SK-N-MC (cell line): Measurements from ENCODE around the gene ZNF775.

Experiments
- DNase-seq: peaks from one replicate; pipeline ENCODE4 v3.0.0-alpha.2; 2011; ENCODE audit warnings: low read depth, low spot score
- H3K27ac ChIP-seq: fragments of 200-600 bp; sonication (generic); 2 replicates; pipeline ENCODE4 v1.5.1; 2016; ENCODE audit warnings: mixed run types
- H3K36me3 ChIP-seq: fragments of 200-600 bp; sonication (generic); 2 replicates; pipeline ENCODE4 v1.6.1; 2017; ENCODE audit warnings: antibody characterized with exemption, low read length, mixed read lengths; ENCODE audit not compliant: insufficient read depth
- H3K4me3 ChIP-seq: fragments of 200-600 bp; sonication (generic); 2 replicates; pipeline ENCODE4 v1.5.1; 2016
- H3K9ac ChIP-seq: fragments of 200-600 bp; sonication (generic); 2 replicates; pipeline ENCODE4 v1.8.0; 2017; ENCODE audit warnings: mixed run types, mixed read lengths; ENCODE audit not compliant: insufficient read length
- H3K9me3 ChIP-seq: fragments of 200-600 bp; sonication (generic); 2 replicates; pipeline ENCODE4 v1.6.1; 2017; ENCODE audit warnings: low read depth, mild to moderate bottlenecking, antibody characterized with exemption, low read length, moderate library complexity, mixed read lengths
- EZH2 ChIP-seq: fragments of 200-600 bp; sonication (generic); IDR thresholded peaks from one replicate; pipeline ENCODE4 v1.6.1; 2017; ENCODE audit warnings: antibody characterized with exemption
- FOXP2 ChIP-seq: optimal IDR thresholded peaks from 2 replicates; pipeline ENCODE3; 2011; ENCODE audit warnings: mild to moderate bottlenecking, moderate library complexity; ENCODE audit not compliant: insufficient read depth; ENCODE audit errors: extremely low read length, control extremely low read depth
- POLR2AphosphoS5 ChIP-seq: IDR thresholded peaks from 2 replicates; pipeline ENCODE4 v1.6.1; 2012; ENCODE audit warnings: mild to moderate bottlenecking, low read depth, low read length, borderline replicate concordance

The ZNF775 gene

GRCh38 chr7:150435047-150435389, 55.9 kb downstream of the ZNF775 start:
- Histone ChIP-seq H3K4me3 (no peak overlapping the region), H3K9ac (no peak overlapping the region), H3K36me3 (no peaks in the 10 kb centered on the region), H3K27ac (no peak overlapping the region), H3K9me3 (no peaks in the 10 kb centered on the region)
- TF ChIP-seq FOXP2 (no peak), POLR2AphosphoS5 (no peak)
- no peak for DNase-seq

- Histone ChIP-seq H3K27ac (no peak overlapping the region), H3K36me3 (no peaks in the 10 kb centered on the region), H3K9me3 (no peaks in the 10 kb centered on the region), H3K4me3 (no peak overlapping the region), H3K9ac (no peak overlapping the region)
- DNase-seq = no peak
- TF ChIP-seq FOXP2 (no peak), EZH2 (no peak), POLR2AphosphoS5 (no peak)
Observed at GRCh38 chr7:150435390-150436073, 56.4 kb downstream of the ZNF775 start.

GRCh38 chr7:150439967-150440366, 60.8 kb downstream of the ZNF775 start:
- no peak overlapping the region for H3K27ac ChIP-seq
- no peak overlapping the region for H3K4me3 ChIP-seq
- H3K9me3 ChIP-seq = no peaks in the 10 kb centered on the region
- H3K9ac ChIP-seq = no peak overlapping the region
- DNase-seq = no peak
- no peaks in the 10 kb centered on the region for H3K36me3 ChIP-seq
- TF ChIP-seq POLR2AphosphoS5 (no peak), EZH2 (no peak), FOXP2 (no peak)

- TF ChIP-seq POLR2AphosphoS5 (no peak), EZH2 (no peak), FOXP2 (no peak)
- Histone ChIP-seq H3K27ac (no peak overlapping the region), H3K36me3 (no peaks in the 10 kb centered on the region), H3K4me3 (no peak overlapping the region), H3K9ac (no peak overlapping the region), H3K9me3 (no peaks in the 10 kb centered on the region)
- DNase-seq = no peak
Observed at GRCh38 chr7:150441524-150441923, 62.4 kb downstream of the ZNF775 start.

GRCh38 chr7:150442811-150443210, 63.7 kb downstream of the ZNF775 start:
- no peak overlapping the region for H3K4me3 ChIP-seq
- no peaks in the 10 kb centered on the region for H3K9me3 ChIP-seq
- no peaks in the 10 kb centered on the region for H3K36me3 ChIP-seq
- DNase-seq = no peak
- H3K9ac ChIP-seq = no peak overlapping the region
- no peak overlapping the region for H3K27ac ChIP-seq
- no peak for TF ChIP-seq POLR2AphosphoS5
- no peak for TF ChIP-seq FOXP2
- no peak for TF ChIP-seq EZH2

- H3K36me3 ChIP-seq = no peaks in the 10 kb centered on the region
- H3K27ac ChIP-seq = no peak overlapping the region
- TF ChIP-seq EZH2 (no peak), FOXP2 (no peak), POLR2AphosphoS5 (no peak)
- H3K9ac ChIP-seq = no peak overlapping the region
- no peak for DNase-seq
- no peak overlapping the region for H3K4me3 ChIP-seq
- H3K9me3 ChIP-seq = no peaks in the 10 kb centered on the region
Observed at GRCh38 chr7:150443793-150444540, 64.8 kb downstream of the ZNF775 start.

GRCh38 chr7:150444674-150445365, 65.7 kb downstream of the ZNF775 start:
- Histone ChIP-seq H3K9ac (no peak overlapping the region), H3K36me3 (no peaks in the 10 kb centered on the region)

GRCh38 chr7:150446288-150446938, 67.3 kb downstream of the ZNF775 start:
- no peak overlapping the region for H3K4me3 ChIP-seq
- TF ChIP-seq POLR2AphosphoS5 (no peak), FOXP2 (no peak), EZH2 (no peak)
- no peak overlapping the region for H3K27ac ChIP-seq
- H3K9me3 ChIP-seq = no peaks in the 10 kb centered on the region
- no peak overlapping the region for H3K9ac ChIP-seq
- H3K36me3 ChIP-seq = no peaks in the 10 kb centered on the region
- DNase-seq = no peak

More at GRCh38 chr7:150444674-150445365, 65.7 kb downstream of the ZNF775 start:
- TF ChIP-seq FOXP2 = no peak
- no peak for TF ChIP-seq EZH2
- no peak for TF ChIP-seq POLR2AphosphoS5
- Histone ChIP-seq H3K27ac (no peak overlapping the region), H3K4me3 (no peak overlapping the region), H3K9me3 (no peaks in the 10 kb centered on the region)
- DNase-seq = no peak
